Ovary (tissue), 9 donors: ENCODE measurements around the gene TLDC2. TPM values are rescaled to one million over a fixed set of nuclear protein-coding genes. Genes with fewer than 3 reads are reported as not detected.
A peak's percentile ranks its signal among the peaks of the same experiment; 100 is the strongest.

Source experiments
- DNase-seq, 5 donors: peaks; one replicate each; pipeline ENCODE4 v3.0.0-alpha.2; 2019 to 2020
- H3K27ac ChIP-seq, 2 donors: fragments of 200-600 bp; one replicate each; pipeline versions ENCODE4 v1.5.1 to v1.8.0; 2019 to 2022
- H3K27me3 ChIP-seq: fragments of 200-600 bp; one replicate; pipeline ENCODE4 v1.8.0; 2022
- H3K36me3 ChIP-seq: fragments of 200-600 bp; sonication (generic); one replicate; pipeline ENCODE4 v1.5.1; 2019
- H3K4me1 ChIP-seq: one replicate; pipeline ENCODE4 v1.8.1; 2013; ENCODE audit warnings: mild to moderate bottlenecking, moderate library complexity; ENCODE audit not compliant: insufficient read depth
- H3K4me3 ChIP-seq: fragments of 200-600 bp; sonication (generic); one replicate; pipeline ENCODE4 v1.5.1; 2017
- H3K9me3 ChIP-seq, 2 donors: fragments of 200-600 bp in 1 of 2; sonication (generic) in 1 of 2; one replicate each; pipeline versions ENCODE4 v1.5.1 to v1.8.1; 2013 to 2019; ENCODE audit warnings: mild to moderate bottlenecking in 1 of 2, moderate library complexity in 1 of 2
- EP300 ChIP-seq: sonication (generic); formaldehyde crosslinking; IDR thresholded peaks from one replicate; pipeline ENCODE4 v1.6.1; 2017; ENCODE audit warnings: antibody characterized with exemption
- POLR2A ChIP-seq: fragments of 450-650 bp; IDR thresholded peaks from one replicate; pipeline ENCODE4 v1.6.1; 2017; ENCODE audit warnings: antibody characterized with exemption, mild to moderate bottlenecking, moderate library complexity
- WGBS, 3 donors: extraction: QIAGEN DNeasy Blood & Tissue Kit in 1 of 3; methylation state at CpG; one replicate each; pipeline versions ENCODE4 v1.1.5 to v1.1.7; 2013 to 2017; 5-methylcytosine and 5-hydroxymethylcytosine counted together
- intact Hi-C, 4 donors: fragments of 100-400 bp; cut with DNase I; formaldehyde crosslinking; loops; one replicate each; pipeline versions ENCODE4 v1.11.0 to v1.15.1; 2022 to 2023
- polyA plus RNA-seq, 2 donors: library from polyadenylated mRNA; stranded (reverse); fragments of 200-250 nt in 1 of 2; fragments of 350-450 nt in 1 of 2; fragmentation: Illumina TruSeq in 1 of 2; extraction: RNeasy Lipid Tissue Mini Kit (QIAGEN cat#74804) in 1 of 2; gene quantifications; one replicate each; pipeline ENCODE4 v1.2.3, GENCODE V29; 2013 to 2014
- total RNA-seq, 7 donors: library from RNA; depleted of rRNA in 2 of 7; stranded (reverse); fragments of >200 nt in 2 of 7; fragmentation: NEBNext Ultra II Directional in 3 of 7; extraction: Animal tissue kit (Norgen Biotek cat#: 25700) in 3 of 7; gene quantifications; one replicate each; pipeline versions ENCODE4 v1.1.0 to v1.2.4, GENCODE V29; 2016 to 2023
- TF ChIP-seq, protein P1 (sequence below), 3 donors: fragments of 450-650 bp in 2 of 3; fragments of 200-600 bp in 1 of 3; IDR thresholded peaks; one replicate each; pipeline versions ENCODE4 v1.5.1 to v1.8.0; 2016 to 2022; ENCODE audit warnings: antibody characterized with exemption in 3 of 3, mild to moderate bottlenecking in 1 of 3
- donor health status: DM: no; HTN: no; CAD: no; lungs with moderate emphysema.
- donor health status: DM: no; HTN: no; CAD: no.
- donor health status: Bipolar disorder and iron deficiency.
- donor health status: DM: yes; HTN: yes; CAD: no.
- donor health status: DM: no; HTN: no; CAD: no.
- donor health status: DM: yes; HTN: yes; CAD: no.

Gene TLDC2
- total and polyA plus RNA-seq, 9 donors, result 0.10 to 0.95 (median 0.33) TPM; not detected in 4

DNA sequence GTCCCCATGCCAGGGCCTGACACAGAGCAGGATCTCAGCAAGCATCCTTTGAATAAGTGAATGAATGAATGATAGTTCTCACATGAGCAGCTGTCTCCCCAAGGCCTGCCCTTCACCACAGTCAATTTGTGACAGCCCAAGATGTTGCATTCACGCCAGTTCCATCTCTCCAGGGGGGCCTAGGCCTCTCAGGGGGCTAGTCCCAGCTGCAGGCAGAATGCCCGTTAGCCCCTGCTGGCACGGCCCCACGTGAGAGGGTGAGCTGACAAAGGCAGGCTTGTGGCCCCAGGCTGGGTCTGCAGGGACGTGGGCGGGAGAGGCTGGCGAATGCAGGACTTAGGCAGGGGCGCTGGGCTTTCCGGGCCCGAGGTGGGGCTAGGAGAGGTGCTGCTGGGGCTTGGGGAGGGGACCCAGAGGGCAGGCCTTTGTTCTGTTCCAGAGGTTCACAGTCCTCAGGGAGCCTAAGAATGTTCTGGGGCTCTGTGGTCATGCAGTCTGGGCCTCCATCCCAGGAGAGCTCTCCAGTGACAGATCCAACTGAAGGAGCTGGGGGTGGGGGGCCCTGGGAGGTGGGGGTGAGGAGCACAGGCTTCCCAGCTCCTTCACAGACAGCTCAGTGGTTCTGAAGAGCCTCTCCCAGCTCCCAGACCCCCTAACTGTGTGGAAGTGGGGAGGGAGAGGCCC lies 30.5 kb upstream of the TLDC2 start:
- 62 to 85% (median 82%) methylated on average over 10 of the region's 10 CpGs for WGBS, 3 donors
- H3K4me1 ChIP-seq, result peaks cover 13% of the 10 kb centered on the region

DNA sequence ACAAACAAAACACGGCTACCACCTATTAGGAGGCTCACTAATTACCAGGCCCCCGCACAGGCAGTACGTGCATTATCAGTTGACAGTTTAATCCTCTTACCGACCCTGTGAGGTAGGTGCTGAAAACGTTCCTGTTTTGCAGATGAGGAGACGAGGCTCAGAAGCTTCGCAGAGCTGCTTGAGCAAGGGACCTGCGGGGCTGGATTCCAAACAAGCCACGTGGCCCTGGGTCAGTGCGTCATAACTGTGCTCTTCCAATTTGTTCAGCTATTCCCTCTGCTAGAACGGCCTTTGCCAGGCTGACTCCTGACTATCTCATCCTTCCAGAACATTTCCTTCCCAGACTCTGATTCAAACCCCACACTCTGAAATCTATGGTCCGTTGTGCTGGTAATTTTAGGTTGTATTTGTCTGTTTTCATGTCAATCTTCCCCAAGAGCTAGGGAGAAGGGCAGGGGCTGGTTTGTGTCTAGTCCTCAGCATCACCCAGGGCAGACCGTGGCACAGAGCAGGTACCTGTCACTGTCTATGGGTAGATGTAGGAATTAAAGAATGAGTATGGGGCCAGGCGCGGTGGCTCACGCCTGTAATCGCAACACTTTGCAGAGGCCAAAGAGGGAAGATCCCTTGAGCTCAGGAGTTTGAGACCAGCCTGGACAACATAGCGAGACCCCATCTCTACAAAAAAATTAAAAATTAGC lies 28.8 kb upstream of the TLDC2 start:
- intact Hi-C loops, result no loop called here
- TF ChIP-seq, protein P1, sequence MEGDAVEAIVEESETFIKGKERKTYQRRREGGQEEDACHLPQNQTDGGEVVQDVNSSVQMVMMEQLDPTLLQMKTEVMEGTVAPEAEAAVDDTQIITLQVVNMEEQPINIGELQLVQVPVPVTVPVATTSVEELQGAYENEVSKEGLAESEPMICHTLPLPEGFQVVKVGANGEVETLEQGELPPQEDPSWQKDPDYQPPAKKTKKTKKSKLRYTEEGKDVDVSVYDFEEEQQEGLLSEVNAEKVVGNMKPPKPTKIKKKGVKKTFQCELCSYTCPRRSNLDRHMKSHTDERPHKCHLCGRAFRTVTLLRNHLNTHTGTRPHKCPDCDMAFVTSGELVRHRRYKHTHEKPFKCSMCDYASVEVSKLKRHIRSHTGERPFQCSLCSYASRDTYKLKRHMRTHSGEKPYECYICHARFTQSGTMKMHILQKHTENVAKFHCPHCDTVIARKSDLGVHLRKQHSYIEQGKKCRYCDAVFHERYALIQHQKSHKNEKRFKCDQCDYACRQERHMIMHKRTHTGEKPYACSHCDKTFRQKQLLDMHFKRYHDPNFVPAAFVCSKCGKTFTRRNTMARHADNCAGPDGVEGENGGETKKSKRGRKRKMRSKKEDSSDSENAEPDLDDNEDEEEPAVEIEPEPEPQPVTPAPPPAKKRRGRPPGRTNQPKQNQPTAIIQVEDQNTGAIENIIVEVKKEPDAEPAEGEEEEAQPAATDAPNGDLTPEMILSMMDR (IDR thresholded peaks at IDR 0.05), result no peak
- TF ChIP-seq POLR2A (peak; percentile 22), EP300 (peak; percentile 71)
- Histone ChIP-seq H3K27me3 (no peaks in the 10 kb centered on the region), H3K4me1 (peaks cover 16% of the 10 kb centered on the region), H3K9me3 (no peaks in the 10 kb centered on the region), H3K27ac (peak overlapping the region; percentile 53 to 65), H3K4me3 (no peak overlapping the region), H3K36me3 (no peaks in the 10 kb centered on the region)
- DNase-seq, result peak; percentile 71 to 89 (median 76)
- WGBS, 3 donors, result 50 to 59% (median 53%) methylated on average over 18 of the region's 18 CpGs

More for the DNA sequence above, 30.5 kb upstream of the TLDC2 start:
- DNase-seq, result peak in 1 of 5 donors; percentile 33
- no peak overlapping the region for H3K4me3 ChIP-seq
- H3K36me3 ChIP-seq, result no peaks in the 10 kb centered on the region
- H3K9me3 ChIP-seq, result no peaks in the 10 kb centered on the region
- TF ChIP-seq POLR2A, result no peak
- TF ChIP-seq, protein P1 (IDR thresholded peaks at IDR 0.05), result no peak
- intact Hi-C loops, result no loop called here
- peak overlapping the region; percentile 34 to 41 for H3K27ac ChIP-seq
- no peaks in the 10 kb centered on the region for H3K27me3 ChIP-seq

DNA sequence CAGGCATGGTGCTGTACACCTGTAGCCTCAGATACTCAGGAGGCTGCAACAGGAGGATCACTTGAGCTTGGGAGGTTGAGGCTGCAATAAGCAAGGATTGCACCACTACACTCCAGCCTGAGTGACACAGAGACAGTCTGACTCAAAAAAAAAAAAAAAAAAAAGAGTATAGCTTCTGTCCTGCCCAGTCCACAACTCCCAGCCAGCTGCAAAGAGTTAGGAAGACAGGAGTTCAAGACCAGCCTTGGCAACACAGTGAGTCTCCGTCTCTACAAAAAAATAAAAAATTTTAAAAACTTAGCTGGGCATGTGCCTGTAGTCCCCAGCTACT lies 28.3 kb upstream of the TLDC2 start:
- H3K27ac ChIP-seq, result peak overlapping the region; percentile 53 to 65
- TF ChIP-seq POLR2A, result no peak
- no peak for TF ChIP-seq EP300
- TF ChIP-seq, protein P1 (IDR thresholded peaks at IDR 0.05), result no peak
- 63 to 70% (median 68%) methylated on average over 1 of the region's 1 CpG for WGBS, 3 donors
- intact Hi-C loops, result no loop called here
- no peaks in the 10 kb centered on the region for H3K9me3 ChIP-seq
- DNase-seq, result no peak
- peaks cover 17% of the 10 kb centered on the region for H3K4me1 ChIP-seq
- no peaks in the 10 kb centered on the region for H3K27me3 ChIP-seq
- no peak overlapping the region for H3K4me3 ChIP-seq
- no peaks in the 10 kb centered on the region for H3K36me3 ChIP-seq

DNA sequence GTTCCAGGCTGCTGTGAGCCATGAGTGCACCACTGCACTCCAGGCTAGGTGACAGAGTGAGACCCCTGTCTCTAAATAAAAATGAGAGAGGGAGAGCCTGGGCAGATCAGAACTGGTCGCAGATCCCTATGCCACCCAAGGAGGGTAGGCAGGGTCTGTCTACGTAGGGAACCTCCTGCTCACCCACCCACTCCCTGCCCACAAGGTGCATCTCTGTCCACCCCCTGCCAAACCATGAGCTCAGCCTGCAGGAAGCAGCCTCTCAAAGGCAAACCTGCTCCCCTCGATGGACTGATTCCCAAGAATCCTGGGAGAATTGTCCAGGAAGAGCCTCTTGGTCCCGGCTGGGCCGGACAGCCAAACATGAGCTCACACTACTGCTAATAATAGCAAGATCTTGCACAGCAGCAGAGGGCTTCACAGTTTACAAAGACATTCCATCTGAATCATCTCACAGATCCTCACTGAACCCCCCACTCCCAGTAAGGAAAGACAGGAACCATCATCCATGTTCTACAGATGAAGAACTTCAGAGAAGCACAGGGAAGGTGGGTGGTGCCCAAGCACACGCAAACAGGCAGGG lies 27.8 kb upstream of the TLDC2 start:
- peaks cover 17% of the 10 kb centered on the region for H3K4me1 ChIP-seq
- no peak overlapping the region for H3K4me3 ChIP-seq
- no peaks in the 10 kb centered on the region for H3K27me3 ChIP-seq
- intact Hi-C loops, result no loop called here
- WGBS, 3 donors, result 24 to 26% (median 26%) methylated on average over 6 of the region's 6 CpGs
- no peaks in the 10 kb centered on the region for H3K36me3 ChIP-seq
- no peak for TF ChIP-seq EP300
- TF ChIP-seq, protein P1 (IDR thresholded peaks at IDR 0.05), result no peak
- TF ChIP-seq POLR2A, result no peak
- peak overlapping the region; percentile 53 to 65 for H3K27ac ChIP-seq
- peak in 2 of 5 donors; percentile 52 to 62 for DNase-seq
- no peaks in the 10 kb centered on the region for H3K9me3 ChIP-seq
